ENCODE results near the gene RAB11A. TPM values are rescaled to one million over a fixed set of nuclear protein-coding genes. Genes with fewer than 3 reads are reported as not detected.
A peak's percentile ranks its signal among the peaks of the same experiment; 100 is the strongest.

The RAB11A gene
- total RNA-seq, 1 donor from 2014 or later, result 192 TPM

DNA sequence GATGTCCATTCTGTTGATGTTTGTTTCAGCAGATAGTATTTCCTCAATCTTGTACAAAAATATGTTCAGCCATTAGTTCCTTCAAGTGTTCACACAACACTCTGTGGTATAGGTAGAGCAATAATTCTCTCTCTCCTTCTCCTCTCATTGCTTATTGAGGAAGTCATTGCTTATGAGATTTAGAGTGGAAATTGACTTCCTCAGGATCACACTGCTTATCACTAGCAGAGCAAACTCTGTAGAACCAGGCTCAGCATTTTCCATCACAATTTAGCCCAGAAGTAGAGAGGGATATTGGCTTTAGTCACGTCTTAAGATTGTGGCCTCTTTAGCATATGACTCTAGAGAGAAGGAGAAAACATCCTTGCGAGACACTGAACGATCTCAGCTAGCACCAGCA lies 31.2 kb downstream of the RAB11A start:
- Histone ChIP-seq H3K9me3 (no peaks in the 10 kb centered on the region), H3K36me3 (peaks cover 26 to 82% of the 10 kb centered on the region in 2 donors), H3K4me3 (no peak overlapping the region), H3K4me1 (no peaks in the 10 kb centered on the region), H3K27ac (no peak overlapping the region), H3K27me3 (no peaks in the 10 kb centered on the region)
- intact Hi-C loops (cut with DNase I), result no loop called here
- no peak for DNase-seq (ENCODE audit: low spot score in 2 of 2)
- TF ChIP-seq, protein P1, sequence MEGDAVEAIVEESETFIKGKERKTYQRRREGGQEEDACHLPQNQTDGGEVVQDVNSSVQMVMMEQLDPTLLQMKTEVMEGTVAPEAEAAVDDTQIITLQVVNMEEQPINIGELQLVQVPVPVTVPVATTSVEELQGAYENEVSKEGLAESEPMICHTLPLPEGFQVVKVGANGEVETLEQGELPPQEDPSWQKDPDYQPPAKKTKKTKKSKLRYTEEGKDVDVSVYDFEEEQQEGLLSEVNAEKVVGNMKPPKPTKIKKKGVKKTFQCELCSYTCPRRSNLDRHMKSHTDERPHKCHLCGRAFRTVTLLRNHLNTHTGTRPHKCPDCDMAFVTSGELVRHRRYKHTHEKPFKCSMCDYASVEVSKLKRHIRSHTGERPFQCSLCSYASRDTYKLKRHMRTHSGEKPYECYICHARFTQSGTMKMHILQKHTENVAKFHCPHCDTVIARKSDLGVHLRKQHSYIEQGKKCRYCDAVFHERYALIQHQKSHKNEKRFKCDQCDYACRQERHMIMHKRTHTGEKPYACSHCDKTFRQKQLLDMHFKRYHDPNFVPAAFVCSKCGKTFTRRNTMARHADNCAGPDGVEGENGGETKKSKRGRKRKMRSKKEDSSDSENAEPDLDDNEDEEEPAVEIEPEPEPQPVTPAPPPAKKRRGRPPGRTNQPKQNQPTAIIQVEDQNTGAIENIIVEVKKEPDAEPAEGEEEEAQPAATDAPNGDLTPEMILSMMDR (IDR thresholded peaks at IDR 0.05), result no peak

DNA sequence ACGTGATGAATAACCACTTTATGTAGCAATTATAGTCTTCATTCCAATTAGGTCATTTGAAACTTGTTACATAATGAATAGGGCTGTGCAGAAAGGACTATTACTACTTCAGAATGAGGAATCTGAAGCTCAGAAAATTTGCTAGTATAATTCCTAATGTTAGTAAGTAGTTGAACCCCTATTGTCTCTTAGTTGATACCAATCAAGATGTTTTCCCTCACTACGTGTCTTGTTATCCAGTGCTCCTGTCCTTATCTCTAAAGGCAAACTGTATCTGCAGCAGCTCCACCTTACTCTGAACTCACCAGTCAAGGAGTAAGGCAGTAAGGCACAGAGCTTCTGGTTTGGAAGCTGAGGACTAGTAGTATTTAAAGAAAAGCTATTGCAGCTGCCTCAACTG lies 32.0 kb downstream of the RAB11A start:
- DNase-seq (ENCODE audit: low spot score in 2 of 2), result no peak
- Histone ChIP-seq H3K4me1 (no peaks in the 10 kb centered on the region), H3K27ac (no peak overlapping the region), H3K36me3 (peaks cover 26 to 89% of the 10 kb centered on the region in 2 donors), H3K27me3 (no peaks in the 10 kb centered on the region), H3K9me3 (no peaks in the 10 kb centered on the region), H3K4me3 (no peak overlapping the region)
- intact Hi-C loops (cut with DNase I), result no loop called here
- TF ChIP-seq, protein P1 (IDR thresholded peaks at IDR 0.05), result no peak

DNA sequence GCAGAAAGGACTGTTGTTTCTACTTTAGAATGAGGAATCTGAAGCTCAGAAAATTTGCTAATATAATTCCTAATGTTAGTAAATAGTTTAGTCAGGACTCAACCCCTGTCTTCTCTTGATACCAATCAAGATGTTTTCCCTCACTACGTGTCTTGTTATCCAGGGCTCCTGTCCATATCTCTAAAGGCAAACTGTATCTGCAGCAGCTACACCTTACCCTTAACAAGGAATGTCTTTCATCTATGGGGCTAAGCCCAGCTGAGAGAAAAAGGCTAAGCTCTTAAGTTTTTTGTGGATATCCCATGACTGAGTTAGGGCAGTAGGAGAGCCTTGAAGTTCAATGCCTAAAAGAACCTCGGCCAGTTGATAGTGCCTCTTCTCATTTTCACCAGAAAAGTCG lies 32.5 kb downstream of the RAB11A start:
- H3K27me3 ChIP-seq, result no peaks in the 10 kb centered on the region
- intact Hi-C loops (cut with DNase I), result no loop called here
- H3K4me3 ChIP-seq, result no peak overlapping the region
- H3K36me3 ChIP-seq, result peaks cover 26 to 86% of the 10 kb centered on the region in 2 donors
- H3K9me3 ChIP-seq, result no peaks in the 10 kb centered on the region
- no peak for DNase-seq (ENCODE audit: low spot score in 2 of 2)
- TF ChIP-seq, protein P1 (IDR thresholded peaks at IDR 0.05), result no peak
- no peaks in the 10 kb centered on the region for H3K4me1 ChIP-seq
- no peak overlapping the region for H3K27ac ChIP-seq

DNA sequence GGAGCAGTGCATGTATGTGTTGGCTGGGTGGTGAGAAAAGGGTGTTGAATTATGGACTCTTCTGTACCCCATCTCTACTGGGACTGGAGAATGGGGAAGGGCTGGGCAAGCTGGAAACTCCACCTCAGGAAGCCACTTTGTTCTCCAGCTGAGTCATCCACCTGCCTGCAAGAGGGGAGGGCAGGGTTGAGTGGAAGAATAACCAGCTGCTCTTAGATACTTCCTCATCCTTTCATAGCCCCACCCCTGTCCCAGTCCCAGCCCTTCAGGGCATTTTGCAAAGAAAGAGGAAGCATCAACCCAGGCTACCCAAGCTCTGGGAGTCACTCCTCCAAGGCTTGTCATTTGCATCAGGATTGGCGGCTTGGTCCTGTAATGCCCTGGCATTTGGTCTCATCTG lies 33.1 kb downstream of the RAB11A start:
- no peaks in the 10 kb centered on the region for H3K27me3 ChIP-seq
- H3K36me3 ChIP-seq, result peaks cover 26 to 86% of the 10 kb centered on the region in 2 donors
- H3K4me1 ChIP-seq, result no peaks in the 10 kb centered on the region
- DNase-seq (ENCODE audit: low spot score in 2 of 2), result peak in 1 of 2 donors; percentile 68
- TF ChIP-seq, protein P1 (IDR thresholded peaks at IDR 0.05), result no peak
- no peak overlapping the region for H3K27ac ChIP-seq
- intact Hi-C loops (cut with DNase I), result no loop called here
- no peak overlapping the region for H3K4me3 ChIP-seq
- H3K9me3 ChIP-seq, result no peaks in the 10 kb centered on the region

DNA sequence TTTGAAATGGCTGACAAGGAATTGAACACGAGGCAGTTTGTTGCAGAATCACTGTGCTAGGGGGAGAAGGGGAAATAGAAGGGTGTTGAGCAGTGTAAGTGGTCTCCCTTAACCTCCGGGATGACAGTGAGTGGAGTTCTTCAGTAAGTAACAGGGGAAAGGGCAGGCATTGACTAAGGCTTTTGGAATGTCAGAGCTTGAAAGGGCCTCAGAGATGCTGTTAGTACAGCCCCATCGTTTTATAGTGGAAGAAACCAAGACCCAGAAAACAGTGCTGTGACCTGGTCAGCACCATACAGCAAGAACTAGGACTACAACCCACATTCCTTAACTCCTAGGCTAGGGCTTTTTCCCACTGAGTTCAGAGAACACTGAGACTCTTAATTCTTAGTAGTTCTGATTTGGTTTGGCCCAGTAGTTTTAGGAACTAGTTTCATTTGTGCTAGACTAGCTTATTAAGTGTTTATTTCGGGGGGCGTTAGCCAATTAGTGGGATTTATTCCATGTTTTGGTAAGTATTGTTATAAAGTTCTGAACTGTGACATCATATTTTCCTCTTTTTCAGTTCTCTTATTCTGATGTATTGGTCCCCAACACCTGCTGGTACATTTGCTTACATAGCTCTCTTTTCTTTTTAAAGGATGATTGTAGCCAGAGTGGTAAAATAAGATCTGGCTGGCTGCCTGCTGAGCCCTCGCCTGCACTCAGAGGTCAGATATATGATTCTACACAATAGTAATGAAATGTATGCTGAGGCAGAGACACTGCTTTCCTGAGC lies 34.2 kb downstream of the RAB11A start:
- Histone ChIP-seq H3K4me3 (no peak overlapping the region), H3K36me3 (peaks cover 22 to 85% of the 10 kb centered on the region in 2 donors), H3K27me3 (no peaks in the 10 kb centered on the region), H3K9me3 (no peaks in the 10 kb centered on the region), H3K27ac (no peak overlapping the region), H3K4me1 (no peaks in the 10 kb centered on the region)
- intact Hi-C loops (cut with DNase I), result no loop called here
- DNase-seq (ENCODE audit: low spot score in 2 of 2), result no peak
- TF ChIP-seq, protein P1 (IDR thresholded peaks at IDR 0.05), result no peak

All from ascending aorta (tissue), 2 donors.